Measurements from ENCODE around the gene PDIK1L.

The PDIK1L gene

DNA sequence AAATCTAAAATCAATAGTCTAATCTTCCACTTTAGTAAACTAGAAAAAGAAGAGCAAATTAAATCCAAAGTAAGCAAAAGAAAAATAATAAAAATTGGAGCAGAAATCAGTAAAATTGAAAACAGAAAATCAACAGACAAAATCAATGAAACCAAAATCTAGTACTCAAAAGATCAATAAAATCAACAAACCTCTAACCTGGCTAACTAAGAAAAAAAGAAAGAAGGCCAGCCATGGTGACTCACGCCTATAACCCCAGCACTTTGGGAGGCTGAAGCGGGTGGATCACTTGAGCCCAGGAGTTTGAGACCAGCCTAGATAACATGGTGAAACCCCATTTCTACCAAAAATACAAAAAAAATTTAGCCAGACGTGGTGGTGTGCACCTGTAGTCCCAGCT lies 22.8 kb downstream of the PDIK1L start:
- no CpG with 5 or more reads among the region's 3 CpGs for WGBS (ENCODE audit: insufficient coverage)
- DNase-seq, result no peak
- POLR2A ChIA-PET, result no interaction called here

GRCh38 chr1:26138974-26139558 lies 27.4 kb downstream of the PDIK1L start:
- no peak overlapping the region for H3K27ac ChIP-seq (ENCODE audit: insufficient read depth in 1 of 2, low read depth in 1 of 2, low read length in 2 of 2, poor library complexity in 1 of 2, severe bottlenecking in 2 of 2)
- peaks cover 0 to 5% (median 1%) of the 10 kb centered on the region in 4 experiments for H3K4me1 ChIP-seq (ENCODE audit: control extremely low read depth in 1 of 4, control insufficient read depth in 4 of 4, insufficient read depth in 4 of 4, low read length in 3 of 4)
- peak in 1 of 3 donors; percentile 37 for DNase-seq
- peaks cover 0 to 1% (median 0%) of the 10 kb centered on the region in 5 experiments for H3K9me3 ChIP-seq (ENCODE audit: control extremely low read depth in 1 of 5, control insufficient read depth in 4 of 5, insufficient read depth in 2 of 5, low read depth in 1 of 5, low read length in 4 of 5)
- no peaks in the 10 kb centered on the region for H3K27me3 ChIP-seq (replicated peaks in 2 of 5; ENCODE audit: control insufficient read depth in 4 of 5, insufficient read depth in 5 of 5, low read length in 4 of 5)
- CTCF ChIA-PET, result interaction anchor here (0.6 to 11.6 kb wide), 9 partner anchors 13 to 225 kb away, joined by 3 to 188 read pairs (median 4); partner anchors contain the start of gene CEP85
- 75% methylated on average over 2 of the region's 3 CpGs for WGBS (ENCODE audit: insufficient coverage)
- H3K4me3 ChIP-seq (ENCODE audit: control insufficient read depth in 1 of 7, extremely low read depth in 1 of 7, insufficient read depth in 4 of 7, low read depth in 2 of 7, low read length in 6 of 7), result no peak overlapping the region
- POLR2A ChIA-PET, result interaction anchor here (0.6 to 0.7 kb wide), 2 partner anchors 8 to 13 kb away, joined by 3 read pairs; no protein-coding TSS in a partner anchor
- no peaks in the 10 kb centered on the region for H3K36me3 ChIP-seq (ENCODE audit: control insufficient read depth in 4 of 4, insufficient read depth in 4 of 4, low read length in 3 of 4)

More for the DNA sequence above, 22.8 kb downstream of the PDIK1L start:
- Histone ChIP-seq H3K27ac (ENCODE audit: insufficient read depth in 1 of 2, low read depth in 1 of 2, low read length in 2 of 2, poor library complexity in 1 of 2, severe bottlenecking in 2 of 2) (no peak overlapping the region), H3K4me3 (ENCODE audit: control insufficient read depth in 1 of 7, extremely low read depth in 1 of 7, insufficient read depth in 4 of 7, low read depth in 2 of 7, low read length in 6 of 7) (no peak overlapping the region), H3K4me1 (ENCODE audit: control extremely low read depth in 1 of 4, control insufficient read depth in 4 of 4, insufficient read depth in 4 of 4, low read length in 3 of 4) (peaks cover 0 to 10% (median 5%) of the 10 kb centered on the region in 4 experiments), H3K27me3 (replicated peaks in 2 of 5; ENCODE audit: control insufficient read depth in 4 of 5, insufficient read depth in 5 of 5, low read length in 4 of 5) (no peaks in the 10 kb centered on the region), H3K9me3 (ENCODE audit: control extremely low read depth in 1 of 5, control insufficient read depth in 4 of 5, insufficient read depth in 2 of 5, low read depth in 1 of 5, low read length in 4 of 5) (peaks cover 0 to 1% (median 0%) of the 10 kb centered on the region in 5 experiments), H3K36me3 (ENCODE audit: control insufficient read depth in 4 of 4, insufficient read depth in 4 of 4, low read length in 3 of 4) (no peaks in the 10 kb centered on the region)
- CTCF ChIA-PET, result no interaction called here

DNA sequence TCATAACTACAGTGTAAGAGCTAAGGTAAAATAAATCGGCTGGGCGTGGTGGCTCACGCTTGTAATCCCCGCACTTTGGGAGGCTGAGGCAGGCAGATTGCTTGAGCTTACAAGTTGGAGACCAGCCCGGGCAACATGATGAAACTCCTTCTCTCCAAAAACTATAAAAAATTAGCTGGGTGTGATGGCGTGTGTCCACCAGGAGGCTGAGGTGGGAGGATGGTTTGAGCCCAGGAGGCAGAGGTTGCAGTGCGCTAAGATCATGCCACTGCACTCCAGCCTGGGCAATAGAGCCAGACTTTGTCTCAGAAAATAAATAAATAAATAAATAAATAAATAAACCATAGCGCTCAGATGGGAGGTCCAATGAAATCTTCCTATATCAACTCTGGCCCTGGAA lies 30.5 kb downstream of the PDIK1L start:
- WGBS (ENCODE audit: insufficient coverage), result 100% methylated on average over 5 of the region's 8 CpGs
- ChIA-PET POLR2A (interaction anchor here (0.6 kb wide), 1 partner anchor 30 kb away, joined by 4 read pairs; no protein-coding TSS in a partner anchor), CTCF (interaction anchor here (0.6 to 11.6 kb wide), 7 partner anchors 10 to 58 kb away, joined by 3 to 188 read pairs (median 4); partner anchors contain the start of genes PDIK1L and ZNF593)
- no peak overlapping the region for H3K27ac ChIP-seq (ENCODE audit: insufficient read depth in 1 of 2, low read depth in 1 of 2, low read length in 2 of 2, poor library complexity in 1 of 2, severe bottlenecking in 2 of 2)
- H3K4me1 ChIP-seq (ENCODE audit: control extremely low read depth in 1 of 4, control insufficient read depth in 4 of 4, insufficient read depth in 4 of 4, low read length in 3 of 4), result peaks cover 0 to 8% (median 4%) of the 10 kb centered on the region in 4 experiments
- no peak overlapping the region for H3K4me3 ChIP-seq (ENCODE audit: control insufficient read depth in 1 of 7, extremely low read depth in 1 of 7, insufficient read depth in 4 of 7, low read depth in 2 of 7, low read length in 6 of 7)
- peaks cover 0 to 2% (median 0%) of the 10 kb centered on the region in 5 experiments for H3K27me3 ChIP-seq (replicated peaks in 2 of 5; ENCODE audit: control insufficient read depth in 4 of 5, insufficient read depth in 5 of 5, low read length in 4 of 5)
- H3K36me3 ChIP-seq (ENCODE audit: control insufficient read depth in 4 of 4, insufficient read depth in 4 of 4, low read length in 3 of 4), result no peaks in the 10 kb centered on the region
- DNase-seq, result peak in 2 of 3 donors; percentile 51 to 52
- no peaks in the 10 kb centered on the region for H3K9me3 ChIP-seq (ENCODE audit: control extremely low read depth in 1 of 5, control insufficient read depth in 4 of 5, insufficient read depth in 2 of 5, low read depth in 1 of 5, low read length in 4 of 5)

DNA sequence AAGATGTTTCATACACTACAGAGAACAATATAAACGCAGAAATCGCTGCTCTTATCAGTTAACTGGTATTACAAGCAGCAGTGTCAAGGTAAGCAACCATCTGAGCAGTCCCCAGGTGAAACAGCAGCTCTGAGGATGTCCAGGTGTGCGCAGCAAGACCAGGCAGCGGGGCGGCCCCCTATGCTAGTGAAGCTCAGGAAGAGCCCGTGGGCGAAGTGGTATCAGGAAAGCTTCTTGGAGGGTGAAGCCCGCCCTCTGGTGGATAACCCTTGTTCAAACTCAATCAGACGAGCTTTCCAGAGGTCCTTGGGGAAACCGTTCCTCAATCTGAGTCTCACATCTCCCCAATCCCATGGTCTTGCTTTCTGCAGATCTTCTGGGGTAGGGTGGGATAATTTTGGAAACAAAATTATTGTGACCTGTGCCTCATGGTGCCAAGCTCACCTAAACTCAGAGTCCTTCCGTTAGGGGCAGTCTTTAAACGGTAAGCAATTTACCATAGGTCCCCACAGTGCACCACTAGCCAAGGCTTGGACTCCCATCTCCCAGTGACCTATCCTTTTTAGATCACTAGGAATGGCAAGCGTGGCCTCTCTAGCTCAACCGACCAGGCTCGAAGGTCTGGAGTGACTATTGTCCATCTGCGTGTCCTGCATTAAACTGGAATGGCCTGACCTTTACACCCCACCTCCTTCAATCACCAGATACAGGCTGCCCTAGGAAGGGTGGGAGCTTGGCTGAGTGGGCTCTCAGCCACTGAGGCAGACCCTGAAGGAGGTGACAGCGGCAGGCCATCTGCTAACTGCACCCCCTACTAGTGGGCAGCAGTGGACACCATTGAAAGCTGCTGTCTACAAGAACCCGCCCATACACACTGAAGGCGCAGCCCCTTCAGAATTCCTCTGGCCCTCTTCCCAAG lies 33.7 kb downstream of the PDIK1L start:
- POLR2A ChIA-PET, result interaction anchor here (1.2 to 1.6 kb wide), 2 partner anchors 10 to 40 kb away, joined by 4 read pairs; no protein-coding TSS in a partner anchor
- 49% methylated on average over 12 of the region's 19 CpGs for WGBS (ENCODE audit: insufficient coverage)
- peaks cover 0 to 10% (median 0%) of the 10 kb centered on the region in 5 experiments for H3K27me3 ChIP-seq (replicated peaks in 2 of 5; ENCODE audit: control insufficient read depth in 4 of 5, insufficient read depth in 5 of 5, low read length in 4 of 5)

DNA sequence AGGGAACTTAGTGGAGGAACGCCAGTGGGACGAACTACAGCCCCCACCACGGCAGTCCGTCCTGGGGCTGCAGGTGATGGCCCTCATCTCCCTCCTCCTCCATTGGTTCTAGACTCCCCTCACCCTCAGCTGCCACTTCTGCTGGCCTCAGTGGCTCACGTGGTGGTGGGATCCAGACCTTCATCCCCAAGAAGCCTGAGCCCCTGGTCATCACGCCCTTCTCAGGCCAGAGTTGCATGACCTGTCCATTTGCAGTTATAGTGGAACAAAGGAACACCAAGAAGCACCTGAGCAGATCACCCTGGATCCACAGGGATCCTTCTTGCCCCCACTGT lies 34.3 kb downstream of the PDIK1L start:
- no peak overlapping the region for H3K27ac ChIP-seq (ENCODE audit: insufficient read depth in 1 of 2, low read depth in 1 of 2, low read length in 2 of 2, poor library complexity in 1 of 2, severe bottlenecking in 2 of 2)
- POLR2A ChIA-PET, result interaction anchor here (0.7 to 1.6 kb wide), 2 partner anchors 9 to 11 kb away, joined by 4 to 6 read pairs; no protein-coding TSS in a partner anchor
- no peaks in the 10 kb centered on the region for H3K9me3 ChIP-seq (ENCODE audit: control extremely low read depth in 1 of 5, control insufficient read depth in 4 of 5, insufficient read depth in 2 of 5, low read depth in 1 of 5, low read length in 4 of 5)
- H3K4me1 ChIP-seq (ENCODE audit: control extremely low read depth in 1 of 4, control insufficient read depth in 4 of 4, insufficient read depth in 4 of 4, low read length in 3 of 4), result peaks cover 0 to 3% (median 3%) of the 10 kb centered on the region in 4 experiments
- no peak overlapping the region for H3K4me3 ChIP-seq (ENCODE audit: control insufficient read depth in 1 of 7, extremely low read depth in 1 of 7, insufficient read depth in 4 of 7, low read depth in 2 of 7, low read length in 6 of 7)
- no peak for DNase-seq
- WGBS (ENCODE audit: insufficient coverage), result 75% methylated on average over 4 of the region's 6 CpGs
- CTCF ChIA-PET, result interaction anchor here (0.7 to 11.6 kb wide), 12 partner anchors 10 to 110 kb away, joined by 3 to 188 read pairs (median 10); partner anchors contain the start of genes C1orf232, FAM110D and ZNF593
- peaks cover 0 to 10% (median 0%) of the 10 kb centered on the region in 5 experiments for H3K27me3 ChIP-seq (replicated peaks in 2 of 5; ENCODE audit: control insufficient read depth in 4 of 5, insufficient read depth in 5 of 5, low read length in 4 of 5)
- H3K36me3 ChIP-seq (ENCODE audit: control insufficient read depth in 4 of 4, insufficient read depth in 4 of 4, low read length in 3 of 4), result no peaks in the 10 kb centered on the region

More for the DNA sequence above, 33.7 kb downstream of the PDIK1L start:
- no peak overlapping the region for H3K27ac ChIP-seq (ENCODE audit: insufficient read depth in 1 of 2, low read depth in 1 of 2, low read length in 2 of 2, poor library complexity in 1 of 2, severe bottlenecking in 2 of 2)
- H3K4me3 ChIP-seq (ENCODE audit: control insufficient read depth in 1 of 7, extremely low read depth in 1 of 7, insufficient read depth in 4 of 7, low read depth in 2 of 7, low read length in 6 of 7), result peak overlapping the region in 1 of 7 experiments; percentile 37
- DNase-seq, result peak; percentile 71 to 84 (median 82)
- H3K9me3 ChIP-seq (ENCODE audit: control extremely low read depth in 1 of 5, control insufficient read depth in 4 of 5, insufficient read depth in 2 of 5, low read depth in 1 of 5, low read length in 4 of 5), result no peaks in the 10 kb centered on the region
- H3K36me3 ChIP-seq (ENCODE audit: control insufficient read depth in 4 of 4, insufficient read depth in 4 of 4, low read length in 3 of 4), result no peaks in the 10 kb centered on the region
- CTCF ChIA-PET, result interaction anchor here (0.5 to 11.6 kb wide), 22 partner anchors 11 to 973 kb away, joined by 3 to 188 read pairs (median 6); partner anchors contain the start of genes C1orf232, FAM110D, PDIK1L and ZNF593
- H3K4me1 ChIP-seq (ENCODE audit: control extremely low read depth in 1 of 4, control insufficient read depth in 4 of 4, insufficient read depth in 4 of 4, low read length in 3 of 4), result peaks cover 0 to 3% (median 3%) of the 10 kb centered on the region in 4 experiments

DNA sequence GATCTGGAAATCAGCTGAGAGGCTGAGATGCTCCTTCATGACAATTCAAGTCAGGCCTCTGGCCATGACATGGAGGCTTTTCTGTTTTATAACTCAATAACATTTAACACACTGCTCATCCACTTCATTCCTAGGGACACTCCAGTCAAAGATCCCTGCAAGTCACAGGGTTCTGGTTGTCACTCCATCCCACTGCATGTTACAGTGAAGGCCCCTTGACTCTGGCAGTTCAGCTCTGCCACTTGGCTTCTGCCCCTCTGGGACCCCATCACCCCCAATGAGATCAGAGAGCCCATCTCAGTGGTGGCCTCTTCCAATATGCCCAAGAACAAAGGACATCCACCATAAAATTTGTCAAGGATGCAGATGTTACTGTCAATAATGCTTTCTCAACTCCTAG lies 37.3 kb downstream of the PDIK1L start:
- DNase-seq, result no peak
- ChIA-PET POLR2A (interaction anchor here (0.6 kb wide), 1 partner anchor 58 kb away, joined by 3 read pairs; no protein-coding TSS in a partner anchor), CTCF (interaction anchor here (1.3 to 11.6 kb wide), 5 partner anchors 7 to 85 kb away, joined by 3 to 188 read pairs (median 56); partner anchors contain the start of genes CEP85 and FAM110D)
- H3K4me3 ChIP-seq (ENCODE audit: control insufficient read depth in 1 of 7, extremely low read depth in 1 of 7, insufficient read depth in 4 of 7, low read depth in 2 of 7, low read length in 6 of 7), result no peak overlapping the region
- H3K4me1 ChIP-seq (ENCODE audit: control extremely low read depth in 1 of 4, control insufficient read depth in 4 of 4, insufficient read depth in 4 of 4, low read length in 3 of 4), result peaks cover 0 to 3% (median 3%) of the 10 kb centered on the region in 4 experiments
- H3K36me3 ChIP-seq (ENCODE audit: control insufficient read depth in 4 of 4, insufficient read depth in 4 of 4, low read length in 3 of 4), result no peaks in the 10 kb centered on the region
- H3K9me3 ChIP-seq (ENCODE audit: control extremely low read depth in 1 of 5, control insufficient read depth in 4 of 5, insufficient read depth in 2 of 5, low read depth in 1 of 5, low read length in 4 of 5), result no peaks in the 10 kb centered on the region
- H3K27ac ChIP-seq (ENCODE audit: insufficient read depth in 1 of 2, low read depth in 1 of 2, low read length in 2 of 2, poor library complexity in 1 of 2, severe bottlenecking in 2 of 2), result no peak overlapping the region
- peaks cover 0 to 10% (median 0%) of the 10 kb centered on the region in 5 experiments for H3K27me3 ChIP-seq (replicated peaks in 2 of 5; ENCODE audit: control insufficient read depth in 4 of 5, insufficient read depth in 5 of 5, low read length in 4 of 5)
